ENCODE measurements around the gene KLHL35. TPM values are rescaled to one million over a fixed set of nuclear protein-coding genes. Genes with fewer than 3 reads are reported as not detected.
A peak's percentile ranks its signal among the peaks of the same experiment; 100 is the strongest.

Gene KLHL35
- total RNA-seq, 1 donor from 2014 or later, result 0.77 TPM

DNA sequence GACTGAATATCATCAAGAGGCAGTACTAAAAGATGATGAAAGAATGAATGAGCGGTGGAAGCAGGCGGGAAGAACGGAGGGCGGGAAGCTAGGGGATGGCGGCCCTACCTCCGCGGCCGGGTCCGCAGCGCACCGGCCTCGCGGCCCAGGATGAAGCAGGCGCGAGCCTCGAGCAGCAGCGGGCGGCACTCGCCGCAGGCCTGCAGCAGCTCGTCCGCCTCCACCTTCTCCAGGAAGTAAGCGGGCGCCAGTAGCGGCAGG, 3.4 kb downstream of the KLHL35 start:
- Histone ChIP-seq H3K4me3 (ENCODE audit: insufficient read depth, low read depth, low read length) (no peak overlapping the region), H2AFZ (ENCODE audit: low read depth, low read length) (peak overlapping the region; percentile 90), H3K27ac (ENCODE audit: low read depth, low read length) (no peak overlapping the region), H4K20me1 (ENCODE audit: insufficient read depth, low read length) (no peaks in the 10 kb centered on the region), H3K4me1 (ENCODE audit: insufficient read depth, low read length) (peaks cover 8% of the 10 kb centered on the region), H3K9me3 (ENCODE audit: insufficient read depth, low read depth, low read length) (peaks cover 10% of the 10 kb centered on the region), H3K27me3 (ENCODE audit: insufficient read depth, low read length) (peaks cover 37% of the 10 kb centered on the region), H3K36me3 (ENCODE audit: insufficient read depth, low read length) (no peaks in the 10 kb centered on the region), H3K9ac (ENCODE audit: low read length) (no peak overlapping the region), H3K4me2 (ENCODE audit: low read length) (peak overlapping the region; percentile 89), H3K79me2 (ENCODE audit: insufficient read depth, low read length) (no peaks in the 10 kb centered on the region)
- no peak for FAIRE-seq
- Mint-ChIP-seq H3K27me3 (ENCODE audit: low read depth, unreplicated experiment) (peaks cover 52% of the 10 kb centered on the region), H3K36me3 (ENCODE audit: low read depth, unreplicated experiment) (peaks cover 10% of the 10 kb centered on the region), H3K27ac (ENCODE audit: unreplicated experiment) (no peak overlapping the region), H3K9me3 (ENCODE audit: unreplicated experiment) (peaks cover 16% of the 10 kb centered on the region), H3K4me3 (ENCODE audit: unreplicated experiment) (peak overlapping the region; percentile 78), H3K4me1 (ENCODE audit: low read depth, unreplicated experiment) (no peaks in the 10 kb centered on the region)
- no peak for TF ChIP-seq EZH2 (IDR thresholded peaks at IDR 0.05; ENCODE audit: insufficient read depth, low read length)
- TF ChIP-seq, protein P1, sequence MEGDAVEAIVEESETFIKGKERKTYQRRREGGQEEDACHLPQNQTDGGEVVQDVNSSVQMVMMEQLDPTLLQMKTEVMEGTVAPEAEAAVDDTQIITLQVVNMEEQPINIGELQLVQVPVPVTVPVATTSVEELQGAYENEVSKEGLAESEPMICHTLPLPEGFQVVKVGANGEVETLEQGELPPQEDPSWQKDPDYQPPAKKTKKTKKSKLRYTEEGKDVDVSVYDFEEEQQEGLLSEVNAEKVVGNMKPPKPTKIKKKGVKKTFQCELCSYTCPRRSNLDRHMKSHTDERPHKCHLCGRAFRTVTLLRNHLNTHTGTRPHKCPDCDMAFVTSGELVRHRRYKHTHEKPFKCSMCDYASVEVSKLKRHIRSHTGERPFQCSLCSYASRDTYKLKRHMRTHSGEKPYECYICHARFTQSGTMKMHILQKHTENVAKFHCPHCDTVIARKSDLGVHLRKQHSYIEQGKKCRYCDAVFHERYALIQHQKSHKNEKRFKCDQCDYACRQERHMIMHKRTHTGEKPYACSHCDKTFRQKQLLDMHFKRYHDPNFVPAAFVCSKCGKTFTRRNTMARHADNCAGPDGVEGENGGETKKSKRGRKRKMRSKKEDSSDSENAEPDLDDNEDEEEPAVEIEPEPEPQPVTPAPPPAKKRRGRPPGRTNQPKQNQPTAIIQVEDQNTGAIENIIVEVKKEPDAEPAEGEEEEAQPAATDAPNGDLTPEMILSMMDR (IDR thresholded peaks at IDR 0.05; ENCODE audit: insufficient read depth, low read depth, low read length), result no peak
- DNase-seq (ENCODE audit: low read depth), result no peak

DNA sequence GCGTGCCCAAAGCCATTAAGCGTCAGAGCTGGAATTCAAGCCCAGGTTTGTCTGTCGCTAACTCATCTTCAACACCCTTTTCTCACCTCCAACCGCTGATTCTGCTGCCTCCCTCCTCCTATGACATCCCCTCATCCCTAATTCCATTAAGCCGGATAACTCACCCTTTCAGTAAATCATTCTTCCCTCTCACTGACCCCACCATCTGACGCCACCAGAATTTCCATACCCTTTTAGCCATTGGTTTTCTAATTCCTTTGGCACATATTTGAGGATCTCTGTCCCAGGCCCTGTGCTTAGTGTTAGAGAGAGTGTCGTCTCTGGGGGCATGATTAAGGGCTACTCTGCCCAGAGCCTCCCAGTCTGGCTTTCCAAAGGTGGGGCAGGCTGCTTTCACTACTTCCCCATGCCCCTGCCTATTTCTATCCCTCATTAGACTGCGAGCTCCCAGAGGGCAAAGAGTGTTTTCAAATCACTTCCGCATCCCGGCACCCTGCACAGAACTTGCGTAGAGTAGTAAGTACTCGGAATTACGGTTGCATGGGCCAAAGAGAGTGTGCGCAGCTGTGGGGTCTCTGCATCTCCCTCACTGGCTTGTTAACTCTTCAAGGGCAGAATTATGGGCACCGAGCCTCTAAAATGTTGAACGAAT, 3.9 kb downstream of the KLHL35 start:
- TF ChIP-seq, protein P1 (IDR thresholded peaks at IDR 0.05; ENCODE audit: insufficient read depth, low read depth, low read length), result no peak
- no peak for TF ChIP-seq EZH2 (IDR thresholded peaks at IDR 0.05; ENCODE audit: insufficient read depth, low read length)
- Histone ChIP-seq H4K20me1 (ENCODE audit: insufficient read depth, low read length) (no peaks in the 10 kb centered on the region), H3K9me3 (ENCODE audit: insufficient read depth, low read depth, low read length) (peaks cover 10% of the 10 kb centered on the region), H3K4me1 (ENCODE audit: insufficient read depth, low read length) (peaks cover 8% of the 10 kb centered on the region), H3K27me3 (ENCODE audit: insufficient read depth, low read length) (peaks cover 37% of the 10 kb centered on the region), H3K4me2 (ENCODE audit: low read length) (peak overlapping the region; percentile 89), H3K79me2 (ENCODE audit: insufficient read depth, low read length) (no peaks in the 10 kb centered on the region), H3K27ac (ENCODE audit: low read depth, low read length) (no peak overlapping the region), H3K4me3 (ENCODE audit: insufficient read depth, low read depth, low read length) (peak overlapping the region; percentile 46), H3K36me3 (ENCODE audit: insufficient read depth, low read length) (no peaks in the 10 kb centered on the region), H2AFZ (ENCODE audit: low read depth, low read length) (peak overlapping the region; percentile 16), H3K9ac (ENCODE audit: low read length) (no peak overlapping the region)
- Mint-ChIP-seq H3K4me1 (ENCODE audit: low read depth, unreplicated experiment) (peaks cover 2% of the 10 kb centered on the region), H3K9me3 (ENCODE audit: unreplicated experiment) (peaks cover 16% of the 10 kb centered on the region), H3K36me3 (ENCODE audit: low read depth, unreplicated experiment) (peaks cover 10% of the 10 kb centered on the region), H3K27ac (ENCODE audit: unreplicated experiment) (no peak overlapping the region), H3K27me3 (ENCODE audit: low read depth, unreplicated experiment) (peaks cover 50% of the 10 kb centered on the region), H3K4me3 (ENCODE audit: unreplicated experiment) (peak overlapping the region; percentile 78)
- FAIRE-seq (no peak), DNase-seq (ENCODE audit: low read depth) (no peak)

DNA sequence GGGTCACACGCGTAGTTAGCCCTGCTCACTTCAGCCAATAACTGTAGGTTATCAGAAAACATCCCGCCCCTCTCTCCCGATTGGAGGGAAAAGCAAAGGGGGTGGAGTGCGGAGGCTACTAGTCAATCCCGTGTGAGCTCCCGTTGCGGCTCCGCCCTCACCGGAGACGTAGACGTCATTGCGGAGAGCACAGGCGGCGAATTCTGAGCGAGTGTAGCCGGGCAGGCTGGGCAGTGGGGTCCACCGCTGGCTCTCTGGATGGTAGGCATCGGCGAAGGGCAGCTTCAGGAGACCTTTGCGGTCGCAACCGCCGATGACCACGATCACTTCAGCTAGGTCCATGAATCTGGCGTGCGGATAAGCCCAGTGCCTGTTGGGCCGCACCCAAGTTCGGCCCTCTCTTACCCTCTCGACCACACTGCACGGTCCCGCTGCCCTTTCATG, 4.7 kb downstream of the KLHL35 start:
- DNase-seq (ENCODE audit: low read depth), result peak; percentile 76
- H3K4me3 Mint-ChIP-seq (ENCODE audit: unreplicated experiment), result no peak overlapping the region
- FAIRE-seq, result no peak

More for the DNA sequence above, 4.7 kb downstream of the KLHL35 start:
- peak overlapping the region; percentile 56 for H3K9ac ChIP-seq (ENCODE audit: low read length)
- H3K27ac Mint-ChIP-seq (ENCODE audit: unreplicated experiment), result no peak overlapping the region
- H3K27ac ChIP-seq (ENCODE audit: low read depth, low read length), result no peak overlapping the region
- peaks cover 10% of the 10 kb centered on the region for H3K9me3 ChIP-seq (ENCODE audit: insufficient read depth, low read depth, low read length)
- H3K27me3 ChIP-seq (ENCODE audit: insufficient read depth, low read length), result peaks cover 33% of the 10 kb centered on the region
- H4K20me1 ChIP-seq (ENCODE audit: insufficient read depth, low read length), result no peaks in the 10 kb centered on the region
- H3K4me2 ChIP-seq (ENCODE audit: low read length), result peak overlapping the region; percentile 83
- peaks cover 8% of the 10 kb centered on the region for H3K4me1 ChIP-seq (ENCODE audit: insufficient read depth, low read length)
- peaks cover 2% of the 10 kb centered on the region for H3K4me1 Mint-ChIP-seq (ENCODE audit: low read depth, unreplicated experiment)
- no peak for TF ChIP-seq EZH2 (IDR thresholded peaks at IDR 0.05; ENCODE audit: insufficient read depth, low read length)
- TF ChIP-seq, protein P1 (IDR thresholded peaks at IDR 0.05; ENCODE audit: insufficient read depth, low read depth, low read length), result no peak
- peak overlapping the region; percentile 72 for H2AFZ ChIP-seq (ENCODE audit: low read depth, low read length)
- peaks cover 16% of the 10 kb centered on the region for H3K9me3 Mint-ChIP-seq (ENCODE audit: unreplicated experiment)
- H3K27me3 Mint-ChIP-seq (ENCODE audit: low read depth, unreplicated experiment), result peaks cover 43% of the 10 kb centered on the region
- no peaks in the 10 kb centered on the region for H3K36me3 ChIP-seq (ENCODE audit: insufficient read depth, low read length)
- H3K79me2 ChIP-seq (ENCODE audit: insufficient read depth, low read length), result no peaks in the 10 kb centered on the region
- H3K4me3 ChIP-seq (ENCODE audit: insufficient read depth, low read depth, low read length), result peak overlapping the region; percentile 46
- H3K36me3 Mint-ChIP-seq (ENCODE audit: low read depth, unreplicated experiment), result peaks cover 11% of the 10 kb centered on the region

Data from astrocyte (in vitro differentiated cells and primary cell).